Ectodermal cell (in vitro differentiated cells): ENCODE results near the gene MAP3K7CL.

ENCODE experiments used
- H3K27ac ChIP-seq: 2 replicates; pipeline ENCODE4 v1.7.0; 2013; ENCODE audit warnings: mild to moderate bottlenecking, low read depth, low read length; ENCODE audit not compliant: insufficient read depth, poor library complexity, severe bottlenecking
- H3K27me3 ChIP-seq: 2 replicates; pipeline ENCODE4 v1.7.0; 2013; ENCODE audit warnings: mild to moderate bottlenecking, low read length; ENCODE audit not compliant: insufficient read depth, control insufficient read depth, poor library complexity, severe bottlenecking
- H3K36me3 ChIP-seq: one replicate; pipeline ENCODE4 v1.7.0; 2013; ENCODE audit warnings: low read length; ENCODE audit not compliant: control insufficient read depth, insufficient read depth
- H3K4me1 ChIP-seq: one replicate; pipeline ENCODE4 v1.7.0; 2013; ENCODE audit warnings: low read length; ENCODE audit not compliant: control insufficient read depth, insufficient read depth
- H3K4me3 ChIP-seq: 2 replicates; pipeline ENCODE4 v1.7.0; 2013; ENCODE audit warnings: low read depth, low read length, control low read depth; ENCODE audit not compliant: insufficient read depth
- H3K9me3 ChIP-seq: 2 replicates; pipeline ENCODE4 v1.7.0; 2013; ENCODE audit warnings: mild to moderate bottlenecking, low read length, moderate library complexity; ENCODE audit not compliant: control insufficient read depth
- WGBS, 2 experiments: methylation state at CpG; one replicate each; pipeline ENCODE4 v1.1.7; 2013; ENCODE audit warnings: missing lambda C conversion rate in 2 of 2; 5-methylcytosine and 5-hydroxymethylcytosine counted together

The MAP3K7CL gene

DNA sequence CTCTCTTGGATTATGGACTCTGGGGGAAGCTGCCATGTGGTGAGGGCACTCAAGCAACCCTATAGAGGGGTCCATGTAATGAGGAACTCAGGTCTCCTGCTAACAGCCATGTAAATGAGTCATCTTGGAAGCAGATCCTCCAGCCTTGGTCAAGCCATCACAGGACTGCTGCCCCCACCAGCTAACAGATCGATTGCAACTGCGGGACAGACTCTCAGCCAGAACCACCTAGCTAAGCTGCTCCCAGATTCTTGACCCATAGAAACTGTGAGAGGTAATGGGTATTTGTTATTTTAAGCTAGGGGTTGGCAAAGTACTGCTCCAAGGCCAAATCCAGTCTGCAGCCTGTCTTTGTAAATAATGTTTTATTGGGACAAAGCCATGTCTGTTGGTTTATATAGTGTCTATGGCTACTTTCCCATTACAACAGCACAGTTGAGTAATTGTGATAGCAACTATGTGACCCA is 27.6 kb upstream of the MAP3K7CL start:
- no peaks in the 10 kb centered on the region for H3K4me1 ChIP-seq
- WGBS, 2 experiments, result 89 to 100% methylated on average over 2 of the region's 2 CpGs
- no peaks in the 10 kb centered on the region for H3K9me3 ChIP-seq
- no peak overlapping the region for H3K27ac ChIP-seq
- no peaks in the 10 kb centered on the region for H3K36me3 ChIP-seq
- H3K27me3 ChIP-seq, result no peaks in the 10 kb centered on the region
- H3K4me3 ChIP-seq, result no peak overlapping the region

GRCh38 chr21:29104239-29104708 is 26.2 kb upstream of the MAP3K7CL start:
- WGBS, 2 experiments, result 53 to 55% methylated on average over 6 to 7 of the region's 7 CpGs
- Histone ChIP-seq H3K4me3 (no peak overlapping the region), H3K36me3 (no peaks in the 10 kb centered on the region), H3K27ac (no peak overlapping the region), H3K9me3 (no peaks in the 10 kb centered on the region), H3K27me3 (no peaks in the 10 kb centered on the region), H3K4me1 (no peaks in the 10 kb centered on the region)

DNA sequence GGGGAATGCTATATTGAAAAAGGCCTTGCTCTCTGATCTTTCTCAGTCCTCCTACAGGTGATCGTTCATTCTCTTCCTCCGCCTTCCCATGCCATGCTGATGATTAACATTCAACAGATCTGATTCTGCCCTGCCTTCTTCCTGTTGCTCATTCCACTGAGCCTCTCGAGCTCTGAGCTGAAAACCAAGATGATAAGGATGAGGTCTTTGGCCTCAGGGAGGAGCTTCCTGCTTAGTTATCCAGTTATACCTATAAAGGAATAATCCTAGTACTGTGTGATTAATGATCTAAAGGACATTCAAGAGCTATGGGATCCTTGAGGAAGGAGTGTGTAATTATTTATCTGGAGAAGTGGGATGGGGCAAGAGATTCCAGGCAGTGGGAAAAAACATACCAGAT is 25.2 kb upstream of the MAP3K7CL start:
- WGBS, 2 experiments, result 93 to 99% methylated on average over 3 of the region's 3 CpGs
- H3K27me3 ChIP-seq, result no peaks in the 10 kb centered on the region
- no peak overlapping the region for H3K4me3 ChIP-seq
- H3K4me1 ChIP-seq, result no peaks in the 10 kb centered on the region
- no peak overlapping the region for H3K27ac ChIP-seq
- no peaks in the 10 kb centered on the region for H3K9me3 ChIP-seq
- H3K36me3 ChIP-seq, result no peaks in the 10 kb centered on the region

GRCh38 chr21:29114765-29115500 is 15.5 kb upstream of the MAP3K7CL start:
- Histone ChIP-seq H3K9me3 (no peaks in the 10 kb centered on the region), H3K27me3 (no peaks in the 10 kb centered on the region), H3K36me3 (no peaks in the 10 kb centered on the region), H3K4me1 (peaks cover 9% of the 10 kb centered on the region), H3K27ac (no peak overlapping the region), H3K4me3 (no peak overlapping the region)
- WGBS, 2 experiments, result 34 to 35% methylated on average over 5 of the region's 5 CpGs

DNA sequence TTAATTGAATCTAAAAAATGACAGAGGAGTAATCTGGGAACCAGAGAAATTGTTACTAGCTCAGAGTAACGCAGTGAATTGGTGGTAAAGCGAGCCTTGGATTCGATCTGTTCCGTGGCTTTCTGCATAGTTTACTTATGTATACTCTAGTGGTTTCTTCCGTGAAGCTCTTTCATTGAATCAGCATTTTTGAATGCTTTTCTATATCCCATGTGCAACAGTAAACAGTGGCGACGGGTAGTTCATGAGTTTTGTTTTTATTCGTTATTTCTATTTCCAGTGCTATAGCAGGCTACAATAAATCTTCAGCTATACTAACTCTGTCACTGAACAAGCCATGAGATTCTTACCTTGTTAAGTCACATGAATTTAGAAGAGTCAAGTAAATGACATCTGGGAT is 14.5 kb upstream of the MAP3K7CL start:
- Histone ChIP-seq H3K4me3 (no peak overlapping the region), H3K9me3 (no peaks in the 10 kb centered on the region)
- WGBS, 2 experiments, result 98% methylated on average over 8 of the region's 8 CpGs

DNA sequence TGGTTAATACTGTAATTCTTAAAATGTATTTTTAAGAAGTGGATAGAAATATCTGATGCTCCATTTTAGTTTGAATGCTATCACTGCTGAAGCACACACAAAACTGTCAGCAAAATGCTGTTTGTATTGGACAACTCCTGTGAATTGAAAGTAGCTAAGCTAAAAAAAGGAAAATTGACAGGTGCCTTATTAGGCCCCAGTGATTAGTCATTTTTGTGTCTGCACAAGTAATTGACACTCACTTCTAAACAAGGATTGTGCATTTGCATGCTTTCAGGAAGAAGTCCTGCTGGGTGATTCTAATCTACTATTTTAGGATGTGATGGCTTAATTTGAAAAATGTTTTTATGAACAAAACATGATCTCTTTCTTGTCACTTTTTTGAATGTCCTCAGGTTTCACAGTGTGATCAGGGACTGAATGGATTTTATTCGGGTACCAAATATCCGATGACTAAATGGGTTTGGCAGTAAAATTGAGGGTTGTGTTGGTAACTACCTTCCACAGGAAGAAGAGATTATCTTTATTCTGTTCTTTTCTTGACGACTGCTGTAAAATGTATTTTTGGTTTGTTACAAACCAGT is 13.0 kb upstream of the MAP3K7CL start:
- 93 to 94% methylated on average over 3 of the region's 3 CpGs for WGBS, 2 experiments
- Histone ChIP-seq H3K9me3 (no peaks in the 10 kb centered on the region), H3K27ac (no peak overlapping the region), H3K36me3 (no peaks in the 10 kb centered on the region), H3K27me3 (no peaks in the 10 kb centered on the region), H3K4me3 (no peak overlapping the region), H3K4me1 (peaks cover 9% of the 10 kb centered on the region)

More for the DNA sequence above, 14.5 kb upstream of the MAP3K7CL start:
- Histone ChIP-seq H3K27ac (no peak overlapping the region), H3K4me1 (peaks cover 9% of the 10 kb centered on the region), H3K27me3 (no peaks in the 10 kb centered on the region), H3K36me3 (no peaks in the 10 kb centered on the region)

DNA sequence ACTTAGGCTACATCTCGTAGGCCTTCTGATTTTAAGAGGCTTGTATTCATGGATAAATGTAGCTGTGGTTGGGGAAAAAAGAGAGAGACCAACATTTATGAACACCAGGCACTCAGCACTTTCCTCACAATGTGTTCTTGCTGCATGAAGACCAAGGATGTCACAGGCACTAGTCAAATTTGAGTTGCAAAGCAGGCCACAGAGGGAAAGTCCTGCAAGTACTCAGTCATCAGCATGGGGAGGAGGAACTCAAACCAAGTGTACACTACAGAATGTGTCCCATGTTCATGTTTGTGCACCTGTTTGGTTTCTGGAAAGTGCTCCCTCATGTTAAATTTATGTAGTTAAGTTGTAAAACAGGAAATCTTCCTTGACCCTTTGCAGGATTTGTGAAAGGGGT is 8.7 kb upstream of the MAP3K7CL start:
- Histone ChIP-seq H3K27me3 (no peaks in the 10 kb centered on the region), H3K4me3 (no peak overlapping the region), H3K9me3 (no peaks in the 10 kb centered on the region), H3K4me1 (no peaks in the 10 kb centered on the region), H3K36me3 (no peaks in the 10 kb centered on the region), H3K27ac (no peak overlapping the region)
- 100% methylated on average over 1 of the region's 1 CpG for WGBS, 2 experiments

- no peak overlapping the region for H3K4me3 ChIP-seq
- H3K9me3 ChIP-seq, result no peaks in the 10 kb centered on the region
- H3K4me1 ChIP-seq, result no peaks in the 10 kb centered on the region
- no peaks in the 10 kb centered on the region for H3K36me3 ChIP-seq
- H3K27ac ChIP-seq, result no peak overlapping the region
- no peaks in the 10 kb centered on the region for H3K27me3 ChIP-seq
These were observed 5.8 kb upstream of the MAP3K7CL start for GRCh38 chr21:29124645-29125044.

DNA sequence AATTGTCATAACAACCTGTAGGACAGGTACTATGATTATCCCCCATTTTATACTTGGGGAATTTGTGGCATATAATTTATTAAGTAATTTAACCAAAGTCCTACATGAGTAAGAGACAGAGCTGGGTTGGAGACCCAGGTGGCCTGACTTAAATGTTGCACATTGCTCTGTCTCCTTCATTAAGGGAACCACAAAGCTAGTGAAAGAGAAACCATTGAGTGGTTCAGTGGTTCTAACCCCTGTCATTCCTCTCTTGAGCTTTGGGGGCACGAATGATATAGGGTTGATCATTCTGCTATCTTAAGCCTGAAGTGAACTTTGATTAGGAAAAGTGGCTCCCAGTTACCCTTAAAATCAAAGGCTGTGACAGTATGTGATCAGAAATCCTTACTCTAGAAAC is 5.3 kb upstream of the MAP3K7CL start:
- Histone ChIP-seq H3K9me3 (no peaks in the 10 kb centered on the region), H3K36me3 (no peaks in the 10 kb centered on the region), H3K27ac (no peak overlapping the region), H3K27me3 (no peaks in the 10 kb centered on the region), H3K4me3 (no peak overlapping the region), H3K4me1 (no peaks in the 10 kb centered on the region)
- 90 to 92% methylated on average over 1 of the region's 1 CpG for WGBS, 2 experiments

DNA sequence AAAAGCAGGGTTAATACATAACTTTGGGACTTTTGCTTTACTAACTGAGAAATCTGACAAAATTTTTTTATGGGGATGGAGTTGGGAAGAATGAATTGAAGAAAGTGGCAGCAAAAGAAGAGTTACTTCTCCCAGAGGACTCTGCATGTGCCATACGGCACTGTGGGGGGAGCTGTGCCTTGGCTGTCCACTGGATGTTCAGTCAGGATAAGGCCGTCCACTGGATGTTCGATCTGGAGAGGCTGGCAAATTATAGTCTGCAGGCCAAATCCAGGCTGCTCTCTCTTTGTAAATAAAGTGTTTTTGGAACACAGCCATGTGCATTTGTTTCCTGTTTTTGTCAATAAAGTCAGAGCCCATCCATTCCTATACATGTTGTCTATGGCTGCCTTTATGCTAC is 4.5 kb upstream of the MAP3K7CL start:
- Histone ChIP-seq H3K36me3 (no peaks in the 10 kb centered on the region), H3K27me3 (no peaks in the 10 kb centered on the region), H3K27ac (no peak overlapping the region), H3K4me3 (no peak overlapping the region), H3K4me1 (no peaks in the 10 kb centered on the region), H3K9me3 (no peaks in the 10 kb centered on the region)
- 92 to 97% methylated on average over 3 of the region's 3 CpGs for WGBS, 2 experiments
